Measurements from ENCODE around the gene CCDC88C. TPM values are rescaled to one million over a fixed set of nuclear protein-coding genes. Genes with fewer than 3 reads are reported as not detected.

Gene CCDC88C
- total and polyA plus RNA-seq, 8 donors: 26.2 to 41.8 (median 31.6) TPM

DNA sequence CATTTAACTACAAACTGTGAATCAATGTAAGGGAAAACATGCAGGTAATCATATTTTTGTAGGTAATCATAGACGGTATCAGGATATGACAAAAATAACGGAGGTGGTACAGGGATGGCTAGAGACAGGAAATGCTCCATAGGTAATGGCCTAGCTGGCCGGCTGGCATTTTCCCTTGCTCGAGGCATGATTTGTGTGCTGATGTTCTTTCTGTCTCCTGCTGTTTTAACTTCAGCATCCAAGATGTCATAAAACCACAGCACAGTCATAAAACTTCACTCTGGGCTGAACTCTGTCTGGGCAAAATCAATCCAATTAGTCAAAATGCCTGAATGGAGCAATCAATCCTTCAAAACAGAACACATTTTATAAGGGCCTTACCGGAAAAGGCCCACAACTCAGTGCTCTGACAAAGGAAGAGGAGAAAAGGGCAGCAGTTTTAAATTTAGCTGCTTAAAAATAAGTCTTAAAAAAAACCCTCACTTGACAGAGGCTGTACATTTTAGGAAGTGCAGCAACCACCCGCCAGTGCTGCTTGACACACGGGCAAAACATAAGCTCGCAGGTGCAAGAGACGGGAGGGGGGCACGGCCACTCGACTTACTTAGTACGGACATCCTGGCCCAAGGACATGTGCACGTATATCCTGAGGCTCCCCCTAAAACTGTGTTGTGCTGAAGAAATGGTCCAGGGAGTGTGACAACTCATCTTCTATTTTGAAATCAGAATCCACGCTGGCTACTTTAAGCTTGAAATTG is 132.7 kb downstream of the CCDC88C start:
- peaks cover 0 to 92% of the 10 kb centered on the region in 2 donors for H3K36me3 ChIP-seq
- TF ChIP-seq, protein P1, sequence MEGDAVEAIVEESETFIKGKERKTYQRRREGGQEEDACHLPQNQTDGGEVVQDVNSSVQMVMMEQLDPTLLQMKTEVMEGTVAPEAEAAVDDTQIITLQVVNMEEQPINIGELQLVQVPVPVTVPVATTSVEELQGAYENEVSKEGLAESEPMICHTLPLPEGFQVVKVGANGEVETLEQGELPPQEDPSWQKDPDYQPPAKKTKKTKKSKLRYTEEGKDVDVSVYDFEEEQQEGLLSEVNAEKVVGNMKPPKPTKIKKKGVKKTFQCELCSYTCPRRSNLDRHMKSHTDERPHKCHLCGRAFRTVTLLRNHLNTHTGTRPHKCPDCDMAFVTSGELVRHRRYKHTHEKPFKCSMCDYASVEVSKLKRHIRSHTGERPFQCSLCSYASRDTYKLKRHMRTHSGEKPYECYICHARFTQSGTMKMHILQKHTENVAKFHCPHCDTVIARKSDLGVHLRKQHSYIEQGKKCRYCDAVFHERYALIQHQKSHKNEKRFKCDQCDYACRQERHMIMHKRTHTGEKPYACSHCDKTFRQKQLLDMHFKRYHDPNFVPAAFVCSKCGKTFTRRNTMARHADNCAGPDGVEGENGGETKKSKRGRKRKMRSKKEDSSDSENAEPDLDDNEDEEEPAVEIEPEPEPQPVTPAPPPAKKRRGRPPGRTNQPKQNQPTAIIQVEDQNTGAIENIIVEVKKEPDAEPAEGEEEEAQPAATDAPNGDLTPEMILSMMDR (IDR thresholded peaks at IDR 0.05): no peak
- no peak overlapping the region for H3K4me3 ChIP-seq
- H3K9me3 ChIP-seq: no peaks in the 10 kb centered on the region
- no peak for DNase-seq
- no peaks in the 10 kb centered on the region for H3K27me3 ChIP-seq
- intact Hi-C loops (cut with DNase I): loop anchor here (5.0 to 10.0 kb wide), 3 partner anchors 108 to 380 kb away; no protein-coding TSS in a partner anchor
- no peak overlapping the region for H3K27ac ChIP-seq
- peaks cover 3 to 9% of the 10 kb centered on the region in 2 donors for H3K4me1 ChIP-seq
- no peak for ATAC-seq

- TF ChIP-seq, protein P1 (IDR thresholded peaks at IDR 0.05): no peak
- Histone ChIP-seq H3K27ac (no peak overlapping the region), H3K36me3 (peaks cover 0 to 92% of the 10 kb centered on the region in 2 donors), H3K9me3 (no peaks in the 10 kb centered on the region), H3K27me3 (no peaks in the 10 kb centered on the region), H3K4me3 (no peak overlapping the region), H3K4me1 (peaks cover 3 to 9% of the 10 kb centered on the region in 2 donors)
- intact Hi-C loops (cut with DNase I): loop anchor here (5.0 to 10.0 kb wide), 3 partner anchors 107 to 379 kb away; no protein-coding TSS in a partner anchor
- ATAC-seq: peak; percentile 82
- peak in 1 of 4 donors; percentile 53 for DNase-seq
Observed at GRCh38 chr14:91284146-91284790, 133.4 kb downstream of the CCDC88C start.

DNA sequence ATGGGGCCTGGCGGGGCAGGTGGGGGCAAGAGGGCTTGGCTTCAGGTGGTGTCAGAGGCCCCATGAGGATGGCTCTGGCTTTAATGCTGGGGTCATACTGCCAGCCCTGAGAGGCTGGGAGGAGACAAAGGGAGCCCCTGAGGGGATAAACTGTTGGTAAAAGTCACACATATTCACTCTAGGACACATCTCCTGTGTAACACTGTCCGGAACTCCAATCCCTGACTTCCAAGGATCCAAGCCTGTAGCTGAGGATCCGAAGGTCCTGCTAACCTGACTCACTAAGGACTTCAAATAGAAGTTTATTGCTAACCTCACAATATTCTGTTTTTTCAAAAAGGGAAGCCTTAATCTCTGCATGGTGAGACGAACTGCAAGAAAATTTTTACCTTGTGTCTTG is 134.0 kb downstream of the CCDC88C start:
- Histone ChIP-seq H3K36me3 (peaks cover 0 to 90% of the 10 kb centered on the region in 2 donors), H3K4me1 (peaks cover 3 to 9% of the 10 kb centered on the region in 2 donors), H3K27ac (no peak overlapping the region), H3K27me3 (no peaks in the 10 kb centered on the region), H3K9me3 (no peaks in the 10 kb centered on the region), H3K4me3 (no peak overlapping the region)
- no peak for ATAC-seq
- TF ChIP-seq, protein P1 (IDR thresholded peaks at IDR 0.05): no peak
- no peak for DNase-seq
- intact Hi-C loops (cut with DNase I): loop anchor here (5.0 to 10.0 kb wide), 3 partner anchors 106 to 379 kb away; no protein-coding TSS in a partner anchor

GRCh38 chr14:91282954-91283645 is 134.5 kb downstream of the CCDC88C start:
- ATAC-seq: no peak
- DNase-seq: no peak
- TF ChIP-seq, protein P1 (IDR thresholded peaks at IDR 0.05): no peak
- Histone ChIP-seq H3K36me3 (peaks cover 0 to 90% of the 10 kb centered on the region in 2 donors), H3K4me1 (peaks cover 3 to 9% of the 10 kb centered on the region in 2 donors), H3K9me3 (no peaks in the 10 kb centered on the region), H3K27ac (no peak overlapping the region), H3K4me3 (no peak overlapping the region), H3K27me3 (no peaks in the 10 kb centered on the region)
- intact Hi-C loops (cut with DNase I): loop anchor here (5.0 to 10.0 kb wide), 3 partner anchors 106 to 378 kb away; no protein-coding TSS in a partner anchor

Measured in left lung (tissue), 10 donors.